ENCODE results near the gene COTL1. TPM values are rescaled to one million over a fixed set of nuclear protein-coding genes. Genes with fewer than 3 reads are reported as not detected.

Gene COTL1
- total and polyA plus RNA-seq, 9 of the 15 experiments (the other 6 are each of a cell fraction or from before 2014, with no cell fraction given), result 27.7 to 185 (median 72.5) TPM

GRCh38 chr16:84603140-84603816 lies 14.6 kb downstream of the COTL1 start:
- Histone ChIP-seq H3K27me3 (ENCODE audit: control insufficient read depth in 2 of 2, insufficient read depth in 2 of 2, low read length in 2 of 2) (no peaks in the 10 kb centered on the region), H3K9ac (ENCODE audit: insufficient read depth in 1 of 2, low read depth in 2 of 2, low read length in 2 of 2) (peak overlapping the region; percentile 24 to 82; a peak in 2 of 4 replicates), H3K9me3 (replicated peaks; ENCODE audit: control insufficient read depth, insufficient read depth, low read depth, low read length) (peaks cover 3% of the 10 kb centered on the region; the same call in 1 of the 2 replicates), H3K36me3 (ENCODE audit: control insufficient read depth, insufficient read depth, low read length) (peaks cover 10% of the 10 kb centered on the region; the same call in 2 of the 3 replicates), H3K4me2 (ENCODE audit: insufficient read depth, low read length) (no peak overlapping the region; the same call in 1 of the 2 replicates), H3K4me1 (replicated peaks in 1 of 2; ENCODE audit: control insufficient read depth in 2 of 2, insufficient read depth in 2 of 2, low read length in 2 of 2) (peaks cover 63 to 66% of the 10 kb centered on the region in 2 experiments), H3K9me1 (ENCODE audit: control insufficient read depth, insufficient read depth, low read length) (no peaks in the 10 kb centered on the region), H3K4me3 (no peak overlapping the region), H2AFZ (ENCODE audit: low read depth, low read length) (no peak overlapping the region), H4K20me1 (replicated peaks; ENCODE audit: control insufficient read depth, insufficient read depth, low read length) (no peaks in the 10 kb centered on the region), H3K27ac (ENCODE audit: extremely low read depth, low read depth, low read length) (peak overlapping the region; percentile 18; the same call in 2 of the 3 replicates), H3K79me2 (ENCODE audit: control insufficient read depth, insufficient read depth, low read length) (peaks cover 74% of the 10 kb centered on the region)
- intact Hi-C loops (cut with micrococcal nuclease), result no loop called here
- peak in 1 of 4 experiments; percentile 46 for DNase-seq (ENCODE audit: extremely low read depth in 1 of 4, low spot score in 3 of 4)
- ChIA-PET CTCF (ENCODE audit: low intra/inter-chr PET ratio) (no interaction called here), POLR2A (interaction anchor here (0.5 to 1.4 kb wide), 3 partner anchors 9 to 19 kb away, joined by 3 to 4 read pairs (median 3); no protein-coding TSS in a partner anchor)
- FAIRE-seq, result peak; percentile 35
- no TSS peak for BruUV-seq (replicated peaks)
- in situ Hi-C loops (cut with MboI), result no loop called here
- 63% methylated on average over 21 of the region's 23 CpGs for WGBS (ENCODE audit: insufficient coverage, low coverage, missing lambda C conversion rate)
- ATAC-seq, result no peak
- TF ChIP-seq RBM14 (IDR thresholded peaks at IDR 0.05; ENCODE audit: borderline replicate concordance, insufficient read depth, low read depth, low read length) (no peak), CHD1 (IDR thresholded peaks at IDR 0.05; ENCODE audit: low read length) (no peak), ZNF253 (CRISPR knock-in tag; conservative IDR thresholded peaks at IDR 0.05) (no peak), MEIS2 (IDR thresholded peaks at IDR 0.05; ENCODE audit: partially characterized antibody) (no peak), HDAC8 (tag; IDR thresholded peaks at IDR 0.05) (no peak), ZC3H8 (IDR thresholded peaks at IDR 0.05) (no peak), NFYB (IDR thresholded peaks at IDR 0.05; ENCODE audit: extremely low read depth, insufficient read length) (no peak), ZNF445 (CRISPR knock-in tag; IDR thresholded peaks at IDR 0.05; ENCODE audit: low read depth) (no peak), ZNF444 (CRISPR knock-in tag; IDR thresholded peaks at IDR 0.05) (no peak), NFE2 (IDR thresholded peaks at IDR 0.05; ENCODE audit: low read depth) (peak; percentile 3; the same call in 1 of the 2 replicates), NRF1 (conservative IDR thresholded peaks at IDR 0.05 in 1 of 2, IDR thresholded peaks at IDR 0.05 in 1 of 2) (peak; percentile 45 to 57; a peak in 2 of 4 replicates), ZFP1 (CRISPR knock-in tag; IDR thresholded peaks at IDR 0.05) (no peak), ZNF583 (CRISPR knock-in tag; IDR thresholded peaks at IDR 0.05) (no peak), RBM22 (IDR thresholded peaks at IDR 0.05; ENCODE audit: low read depth, low read length, poor library complexity, severe bottlenecking) (no peak), THRA (IDR thresholded peaks at IDR 0.05) (no peak), ZNF609 (CRISPR knock-in tag; IDR thresholded peaks at IDR 0.05; ENCODE audit: borderline replicate concordance) (no peak), TSC22D4 (tag; IDR thresholded peaks at IDR 0.05) (no peak)

Measured in K562 (cell line).